HEK293T (cell line): Measurements from ENCODE around the gene TNS2.

Experiments used
- ARNT ChIP-seq: fragments of 450-650 bp; IDR thresholded peaks from 2 replicates; pipeline ENCODE4 v1.6.1; 2017; ENCODE audit warnings: mild to moderate bottlenecking
- BHLHE40 ChIP-seq: fragments of 450-650 bp; IDR thresholded peaks from 2 replicates; pipeline ENCODE4 v1.6.1; 2016; ENCODE audit warnings: mild to moderate bottlenecking, moderate library complexity, borderline replicate concordance
- ELF4 ChIP-seq: fragments of 450-650 bp; IDR thresholded peaks from 2 replicates; pipeline ENCODE4 v1.6.1; 2017; ENCODE audit warnings: antibody characterized with exemption
- FOXA1 ChIP-seq: fragments of 450-650 bp; IDR thresholded peaks from 2 replicates; pipeline ENCODE4 v1.6.1; 2016; ENCODE audit warnings: mild to moderate bottlenecking
- FOXK2 ChIP-seq: fragments of 450-650 bp; IDR thresholded peaks from 2 replicates; pipeline ENCODE4 v1.6.1; 2016; ENCODE audit warnings: mild to moderate bottlenecking
- FOXM1 ChIP-seq: fragments of 450-650 bp; IDR thresholded peaks from 2 replicates; pipeline ENCODE4 v1.6.1; 2017; ENCODE audit warnings: mild to moderate bottlenecking, borderline replicate concordance
- HDGF ChIP-seq: fragments of 450-650 bp; IDR thresholded peaks from 2 replicates; pipeline ENCODE4 v1.6.1; 2017; ENCODE audit warnings: antibody characterized with exemption, borderline replicate concordance
- NFRKB ChIP-seq: fragments of 450-650 bp; IDR thresholded peaks from 2 replicates; pipeline ENCODE4 v1.6.1; 2016; ENCODE audit warnings: mild to moderate bottlenecking, moderate library complexity
- SUZ12 ChIP-seq: fragments of 450-650 bp; IDR thresholded peaks from 2 replicates; pipeline ENCODE4 v1.6.1; 2016; ENCODE audit warnings: mild to moderate bottlenecking
- TARDBP ChIP-seq: fragments of 450-650 bp; IDR thresholded peaks from 2 replicates; pipeline ENCODE4 v1.6.1; 2016
- ZNF384 ChIP-seq: fragments of 450-650 bp; IDR thresholded peaks from 2 replicates; pipeline ENCODE4 v1.6.1; 2016
- TF ChIP-seq, protein P1 (sequence below): fragments of 450-650 bp; IDR thresholded peaks from 2 replicates; pipeline ENCODE4 v1.6.1; 2016

DNA sequence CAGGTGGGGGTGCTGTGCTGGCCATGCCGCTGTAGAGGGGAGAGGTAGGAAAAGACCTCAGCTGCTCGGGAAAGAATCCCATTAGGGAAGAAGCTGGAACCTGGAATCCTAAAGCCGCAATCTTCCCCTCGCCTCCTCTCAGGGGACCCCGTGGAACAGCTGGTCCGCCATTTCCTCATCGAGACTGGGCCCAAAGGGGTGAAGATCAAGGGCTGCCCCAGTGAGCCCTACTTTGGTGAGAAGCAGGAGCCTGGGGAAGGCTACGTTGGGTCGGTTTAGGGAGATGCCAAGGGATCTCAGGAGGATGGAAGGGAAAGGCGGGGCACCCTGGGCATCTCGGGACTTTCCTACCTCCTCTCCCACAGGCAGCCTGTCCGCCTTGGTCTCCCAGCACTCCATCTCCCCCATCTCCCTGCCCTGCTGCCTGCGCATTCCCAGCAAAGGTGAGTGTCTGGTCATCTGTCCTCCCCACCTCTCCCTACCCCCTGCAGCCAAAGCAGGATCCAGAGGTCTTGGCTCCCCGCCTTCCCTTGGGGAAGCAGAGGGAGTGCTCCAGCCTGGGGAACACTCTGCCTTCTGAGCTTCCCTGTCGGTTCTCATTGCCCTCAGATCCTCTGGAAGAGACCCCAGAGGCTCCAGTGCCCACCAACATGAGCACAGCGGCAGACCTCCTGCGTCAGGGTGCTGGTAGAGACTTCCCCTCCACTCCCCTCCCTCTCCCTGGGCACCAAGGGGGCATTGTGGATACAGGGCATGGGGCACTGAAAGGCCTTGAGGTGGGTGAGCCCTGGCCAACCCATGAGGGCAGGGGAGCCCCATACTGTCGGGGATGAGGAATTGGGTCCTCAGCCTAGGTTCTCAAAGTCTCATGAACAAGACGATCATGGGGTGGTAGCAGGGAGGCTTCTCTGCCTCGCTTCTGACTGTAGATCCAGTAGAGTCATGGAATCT lies 12.4 kb downstream of the TNS2 start:
- TF ChIP-seq, protein P1, sequence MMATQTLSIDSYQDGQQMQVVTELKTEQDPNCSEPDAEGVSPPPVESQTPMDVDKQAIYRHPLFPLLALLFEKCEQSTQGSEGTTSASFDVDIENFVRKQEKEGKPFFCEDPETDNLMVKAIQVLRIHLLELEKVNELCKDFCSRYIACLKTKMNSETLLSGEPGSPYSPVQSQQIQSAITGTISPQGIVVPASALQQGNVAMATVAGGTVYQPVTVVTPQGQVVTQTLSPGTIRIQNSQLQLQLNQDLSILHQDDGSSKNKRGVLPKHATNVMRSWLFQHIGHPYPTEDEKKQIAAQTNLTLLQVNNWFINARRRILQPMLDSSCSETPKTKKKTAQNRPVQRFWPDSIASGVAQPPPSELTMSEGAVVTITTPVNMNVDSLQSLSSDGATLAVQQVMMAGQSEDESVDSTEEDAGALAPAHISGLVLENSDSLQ, result no peak
- TF ChIP-seq ZNF384 (no peak), FOXA1 (no peak), TARDBP (no peak), HDGF (no peak), NFRKB (no peak), BHLHE40 (no peak), FOXM1 (no peak), ELF4 (no peak), SUZ12 (no peak), FOXK2 (no peak), ARNT (no peak)
